Naive thymus-derived CD4-positive, alpha-beta T cell (primary cell): Measurements from ENCODE around the gene MAGI2. TPM values are rescaled to one million over a fixed set of nuclear protein-coding genes. Genes with fewer than 3 reads are reported as not detected.

Experiments
- ATAC-seq: fragments of 150-1000 bp; cut with Tn5 transposase; 2 replicates; pipeline ENCODE4 v1.10.0; 2021; ENCODE audit warnings: mild to moderate bottlenecking, moderate library complexity
- CTCF ChIA-PET: fragments of 350-600 bp; sonication (Branson Sonifier 250); formaldehyde crosslinking; loops from one replicate; lab custom pipeline; 2021; ENCODE audit warnings: antibody characterized with exemption; lab: Charles Lee
- POLR2A ChIA-PET: fragments of 350-600 bp; sonication (Branson Sonifier 250); formaldehyde crosslinking; loops from one replicate; lab custom pipeline; 2021; ENCODE audit warnings: antibody characterized with exemption, inconsistent platforms; lab: Charles Lee
- DNase-seq, 9 donors: peaks; one replicate each; pipeline versions ENCODE4 v3.0.0 to v3.0.0-alpha.2; 2020 to 2022; ENCODE audit warnings: mixed read lengths in 1 of 9
- H3K27ac ChIP-seq: one replicate; pipeline ENCODE4 v1.7.0; 2013; ENCODE audit warnings: mild to moderate bottlenecking, low read depth, low read length, moderate library complexity
- H3K27me3 ChIP-seq, 2 donors: one replicate each; pipeline ENCODE4 v1.7.0; 2013; ENCODE audit warnings: low read length in 2 of 2, mild to moderate bottlenecking in 2 of 2, moderate library complexity in 2 of 2; ENCODE audit not compliant: control insufficient read depth in 2 of 2, insufficient read depth in 2 of 2
- H3K36me3 ChIP-seq, 3 experiments: 1 replicate in 2 of 3; 2 replicates in 1 of 3; pipeline ENCODE4 v1.7.0; 2013; ENCODE audit warnings: low read length in 3 of 3, mild to moderate bottlenecking in 3 of 3, moderate library complexity in 1 of 3; ENCODE audit not compliant: insufficient read depth in 3 of 3, control insufficient read depth in 2 of 3
- H3K4me1 ChIP-seq, 2 donors: one replicate each; pipeline ENCODE4 v1.7.0; 2013; ENCODE audit warnings: low read length in 2 of 2, mild to moderate bottlenecking in 2 of 2, moderate library complexity in 1 of 2; ENCODE audit not compliant: control insufficient read depth in 2 of 2, insufficient read depth in 2 of 2
- H3K4me3 ChIP-seq: 2 replicates; pipeline ENCODE4 v1.7.0; 2013; ENCODE audit warnings: mild to moderate bottlenecking, low read length
- H3K9me3 ChIP-seq, 3 experiments: 1 replicate in 2 of 3; 2 replicates in 1 of 3; pipeline ENCODE4 v1.7.0; 2013; ENCODE audit warnings: low read length in 3 of 3; ENCODE audit not compliant: control insufficient read depth in 2 of 3
- H3K27ac Mint-ChIP-seq, 9 donors: one replicate each; pipeline ENCODE4 v1.8.0; 2020 to 2022; ENCODE audit warnings: mixed read lengths in 9 of 9, mild to moderate bottlenecking in 8 of 9, moderate library complexity in 5 of 9, inconsistent platforms in 2 of 9
- H3K27me3 Mint-ChIP-seq, 5 donors: one replicate each; pipeline ENCODE4 v1.8.0; 2021 to 2022; ENCODE audit warnings: mixed read lengths in 5 of 5, mild to moderate bottlenecking in 1 of 5
- H3K36me3 Mint-ChIP-seq, 5 donors: one replicate each; pipeline ENCODE4 v1.8.0; 2020 to 2022; ENCODE audit warnings: mixed read lengths in 5 of 5, mild to moderate bottlenecking in 3 of 5, inconsistent platforms in 1 of 5
- H3K4me1 Mint-ChIP-seq, 7 donors: one replicate each; pipeline ENCODE4 v1.8.0; 2020 to 2022; ENCODE audit warnings: mixed read lengths in 7 of 7, mild to moderate bottlenecking in 3 of 7, inconsistent platforms in 1 of 7
- H3K4me3 Mint-ChIP-seq, 10 donors: one replicate each; pipeline ENCODE4 v1.8.0; 2020 to 2022; ENCODE audit warnings: mild to moderate bottlenecking in 10 of 10, mixed read lengths in 10 of 10, moderate library complexity in 6 of 10, inconsistent platforms in 2 of 10
- H3K9me3 Mint-ChIP-seq, 11 donors: one replicate each; pipeline ENCODE4 v1.8.0; 2020 to 2022; ENCODE audit warnings: mixed read lengths in 11 of 11, mild to moderate bottlenecking in 4 of 11, inconsistent platforms in 1 of 11, moderate library complexity in 1 of 11
- intact Hi-C, 2 donors: fragments of 100-400 bp; cut with micrococcal nuclease; formaldehyde crosslinking; loops; one replicate each; pipeline ENCODE4 v1.15.1; 2023
- polyA plus RNA-seq, 2 donors: library from polyadenylated mRNA; unstranded; fragments of 300-500 nt; fragmentation: Illumina TruSeq; gene quantifications; one replicate each; pipeline ENCODE4 v1.2.3, GENCODE V29; 2021
- total RNA-seq, 6 experiments: library from RNA in 5 of 6; stranded (reverse) in 5 of 6; gene quantifications; 1 replicate in 5 of 6; 2 replicates in 1 of 6; pipeline ENCODE4 v1.2.3 and lab custom pipeline; 2021 to 2026

Gene MAGI2
- total and polyA plus RNA-seq, 7 experiments from 2014 or later, result 0.05 to 0.67 (median 0.15) TPM; not detected in 3

- Mint-ChIP-seq H3K9me3 (peaks cover 0 to 7% (median 3%) of the 10 kb centered on the region in 11 donors), H3K36me3 (no peaks in the 10 kb centered on the region), H3K4me3 (no peak overlapping the region), H3K27me3 (no peaks in the 10 kb centered on the region), H3K4me1 (no peaks in the 10 kb centered on the region), H3K27ac (no peak overlapping the region)
- intact Hi-C loops, result no loop called here
- Histone ChIP-seq H3K4me3 (no peak overlapping the region), H3K4me1 (no peaks in the 10 kb centered on the region), H3K9me3 (no peaks in the 10 kb centered on the region), H3K27ac (no peak overlapping the region), H3K27me3 (no peaks in the 10 kb centered on the region), H3K36me3 (no peaks in the 10 kb centered on the region)
- no peak for DNase-seq
- ChIA-PET CTCF (no interaction called here), POLR2A (no interaction called here)
- ATAC-seq, result no peak
Measured at GRCh38 chr7:78695826-78696225, 757.6 kb downstream of the MAGI2 start.

GRCh38 chr7:78691584-78691983 is 761.9 kb downstream of the MAGI2 start:
- no peaks in the 10 kb centered on the region for H3K4me1 ChIP-seq
- H3K9me3 ChIP-seq, result no peaks in the 10 kb centered on the region
- Mint-ChIP-seq H3K27ac (no peak overlapping the region), H3K4me3 (no peak overlapping the region), H3K36me3 (no peaks in the 10 kb centered on the region), H3K4me1 (no peaks in the 10 kb centered on the region), H3K27me3 (no peaks in the 10 kb centered on the region), H3K9me3 (peaks cover 0 to 9% (median 0%) of the 10 kb centered on the region in 11 donors)
- no peaks in the 10 kb centered on the region for H3K27me3 ChIP-seq
- DNase-seq (no peak), ATAC-seq (no peak)
- H3K4me3 ChIP-seq, result no peak overlapping the region
- no peaks in the 10 kb centered on the region for H3K36me3 ChIP-seq
- intact Hi-C loops, result no loop called here
- POLR2A ChIA-PET, result no interaction called here
- CTCF ChIA-PET, result no interaction called here
- no peak overlapping the region for H3K27ac ChIP-seq

GRCh38 chr7:78690174-78690573 is 763.3 kb downstream of the MAGI2 start:
- DNase-seq, result no peak
- Mint-ChIP-seq H3K4me3 (no peak overlapping the region), H3K27me3 (no peaks in the 10 kb centered on the region), H3K27ac (no peak overlapping the region), H3K9me3 (peaks cover 0 to 13% (median 0%) of the 10 kb centered on the region in 11 donors), H3K4me1 (no peaks in the 10 kb centered on the region), H3K36me3 (no peaks in the 10 kb centered on the region)
- Histone ChIP-seq H3K27ac (no peak overlapping the region), H3K9me3 (no peaks in the 10 kb centered on the region), H3K4me3 (no peak overlapping the region), H3K27me3 (no peaks in the 10 kb centered on the region), H3K36me3 (no peaks in the 10 kb centered on the region), H3K4me1 (no peaks in the 10 kb centered on the region)
- CTCF ChIA-PET, result no interaction called here
- POLR2A ChIA-PET, result no interaction called here
- intact Hi-C loops, result no loop called here
- no peak for ATAC-seq

DNA sequence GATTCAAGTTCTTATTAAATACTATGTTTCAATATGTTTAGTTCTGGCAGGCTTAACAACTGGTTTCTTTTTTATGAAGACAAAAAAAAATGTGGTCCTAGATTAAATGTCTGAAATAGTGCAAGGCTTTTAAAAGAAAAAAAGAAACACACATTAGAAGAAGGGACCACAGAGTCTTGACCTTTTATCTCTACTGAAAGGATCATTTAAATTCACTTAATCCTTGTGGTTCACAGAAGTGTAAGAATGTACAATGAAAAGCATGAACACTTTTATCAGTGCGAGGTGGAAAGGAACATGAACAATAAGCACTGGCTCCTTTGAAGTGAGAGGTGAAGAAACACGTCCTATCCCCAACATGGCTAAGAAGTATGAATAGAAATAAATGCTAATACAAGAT is 765.1 kb downstream of the MAGI2 start:
- ATAC-seq (no peak), DNase-seq (no peak)
- Mint-ChIP-seq H3K27me3 (no peaks in the 10 kb centered on the region), H3K36me3 (no peaks in the 10 kb centered on the region), H3K4me3 (no peak overlapping the region), H3K4me1 (no peaks in the 10 kb centered on the region), H3K9me3 (peaks cover 0 to 15% (median 0%) of the 10 kb centered on the region in 11 donors), H3K27ac (no peak overlapping the region)
- Histone ChIP-seq H3K9me3 (no peaks in the 10 kb centered on the region), H3K27me3 (no peaks in the 10 kb centered on the region), H3K27ac (no peak overlapping the region), H3K36me3 (no peaks in the 10 kb centered on the region), H3K4me3 (no peak overlapping the region), H3K4me1 (no peaks in the 10 kb centered on the region)
- CTCF ChIA-PET, result no interaction called here
- intact Hi-C loops, result no loop called here
- POLR2A ChIA-PET, result no interaction called here

GRCh38 chr7:78686189-78686588 is 767.3 kb downstream of the MAGI2 start:
- intact Hi-C loops, result no loop called here
- H3K36me3 ChIP-seq, result no peaks in the 10 kb centered on the region
- no peaks in the 10 kb centered on the region for H3K4me1 ChIP-seq
- H3K4me3 Mint-ChIP-seq, result no peak overlapping the region
- no peaks in the 10 kb centered on the region for H3K9me3 ChIP-seq
- no peak for ATAC-seq
- peaks cover 0 to 21% (median 0%) of the 10 kb centered on the region in 11 donors for H3K9me3 Mint-ChIP-seq
- no peaks in the 10 kb centered on the region for H3K27me3 ChIP-seq
- DNase-seq, result no peak
- H3K27ac Mint-ChIP-seq, result no peak overlapping the region
- no peaks in the 10 kb centered on the region for H3K27me3 Mint-ChIP-seq
- no peaks in the 10 kb centered on the region for H3K36me3 Mint-ChIP-seq
- no peak overlapping the region for H3K27ac ChIP-seq
- H3K4me1 Mint-ChIP-seq, result no peaks in the 10 kb centered on the region
- H3K4me3 ChIP-seq, result no peak overlapping the region
- CTCF ChIA-PET, result no interaction called here
- POLR2A ChIA-PET, result no interaction called here

DNA sequence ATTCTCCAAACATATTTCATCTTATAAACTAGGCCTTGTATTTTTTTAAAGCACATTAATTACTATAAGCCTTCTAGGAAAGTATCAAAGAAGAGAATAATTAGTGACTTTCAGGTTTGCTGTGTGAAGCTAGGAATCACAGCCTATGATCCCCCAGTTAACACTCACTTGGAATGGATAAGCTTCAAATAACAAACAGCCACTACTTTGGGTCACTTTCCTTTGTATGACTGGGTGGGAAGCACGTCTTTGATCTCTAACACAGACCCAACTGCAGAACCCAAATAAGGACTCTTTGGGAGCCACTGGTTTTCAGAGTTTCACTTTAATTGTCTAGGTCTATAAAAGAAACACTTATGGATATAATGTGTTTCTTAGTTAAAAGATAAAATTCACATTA is 769.3 kb downstream of the MAGI2 start:
- Histone ChIP-seq H3K36me3 (no peaks in the 10 kb centered on the region), H3K4me1 (no peaks in the 10 kb centered on the region), H3K27me3 (no peaks in the 10 kb centered on the region), H3K9me3 (no peaks in the 10 kb centered on the region), H3K4me3 (no peak overlapping the region), H3K27ac (no peak overlapping the region)
- no peak overlapping the region for H3K27ac Mint-ChIP-seq
- H3K27me3 Mint-ChIP-seq, result no peaks in the 10 kb centered on the region
- H3K4me1 Mint-ChIP-seq, result peaks cover 0 to 4% (median 0%) of the 10 kb centered on the region in 7 donors
- intact Hi-C loops, result no loop called here
- peaks cover 0 to 15% (median 0%) of the 10 kb centered on the region in 11 donors for H3K9me3 Mint-ChIP-seq
- CTCF ChIA-PET, result no interaction called here
- no peaks in the 10 kb centered on the region for H3K36me3 Mint-ChIP-seq
- POLR2A ChIA-PET, result no interaction called here
- no peak for DNase-seq
- no peak overlapping the region for H3K4me3 Mint-ChIP-seq
- no peak for ATAC-seq

- H3K9me3 ChIP-seq, result no peaks in the 10 kb centered on the region
- H3K4me1 Mint-ChIP-seq, result peaks cover 0 to 4% (median 0%) of the 10 kb centered on the region in 7 donors
- H3K27me3 Mint-ChIP-seq, result no peaks in the 10 kb centered on the region
- no peaks in the 10 kb centered on the region for H3K36me3 ChIP-seq
- H3K27ac ChIP-seq, result no peak overlapping the region
- no peaks in the 10 kb centered on the region for H3K36me3 Mint-ChIP-seq
- ChIA-PET POLR2A (no interaction called here), CTCF (no interaction called here)
- no peak overlapping the region for H3K4me3 Mint-ChIP-seq
- no peak for DNase-seq
- no peaks in the 10 kb centered on the region for H3K27me3 ChIP-seq
- intact Hi-C loops, result no loop called here
- peaks cover 0 to 15% (median 0%) of the 10 kb centered on the region in 11 donors for H3K9me3 Mint-ChIP-seq
- no peak for ATAC-seq
- H3K4me3 ChIP-seq, result no peak overlapping the region
- H3K4me1 ChIP-seq, result no peaks in the 10 kb centered on the region
- H3K27ac Mint-ChIP-seq, result no peak overlapping the region
Measured at GRCh38 chr7:78683566-78683965, 769.9 kb downstream of the MAGI2 start.
